ENCODE measurements around the gene DENR. TPM values are rescaled to one million over a fixed set of nuclear protein-coding genes. Genes with fewer than 3 reads are reported as not detected.
"Not testable (repeated sequence)": the region's sequence is repeated elsewhere in the genome, so short reads cannot be mapped to it uniquely, and the experiment has no call there.

The DENR gene
- total RNA-seq, 1 donor: 46.6 TPM

DNA sequence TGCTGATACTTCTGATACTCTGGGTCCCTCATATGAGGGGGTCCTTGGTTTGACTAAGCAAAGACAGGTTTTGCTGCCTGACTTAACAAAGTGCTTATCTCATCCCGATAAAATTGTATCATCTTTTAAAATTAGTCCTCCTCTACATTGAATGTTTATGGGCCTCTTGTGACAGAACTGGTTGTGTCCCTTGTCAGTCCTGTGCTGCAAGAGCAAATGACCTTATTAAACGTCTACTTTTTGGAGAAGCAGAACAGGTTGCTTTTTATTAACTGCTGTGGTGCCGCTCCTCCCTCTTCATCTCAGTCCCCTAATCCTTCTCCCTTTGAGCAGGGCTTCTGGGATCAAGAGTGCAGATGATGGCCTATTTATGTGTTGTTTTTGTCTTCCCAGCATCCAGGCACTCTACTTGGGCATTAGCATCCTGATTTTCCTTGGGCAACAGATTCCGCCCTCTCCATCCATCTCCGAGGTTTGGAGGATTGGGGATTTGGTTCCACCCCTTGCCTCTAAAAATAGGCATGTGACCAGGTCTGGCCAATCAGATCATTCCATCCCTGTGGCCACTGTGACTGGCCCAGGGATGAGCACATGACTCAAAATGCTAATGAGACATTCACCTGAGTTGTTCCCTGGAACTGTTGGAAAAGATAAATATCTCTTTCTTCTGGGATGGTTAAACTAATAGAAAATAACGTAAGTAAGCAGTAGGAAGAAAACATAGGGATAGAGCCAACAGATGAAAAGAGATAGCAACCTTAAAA is 2.9 kb upstream of the DENR start:
- DNase-seq (ENCODE audit: low read depth): no peak
- H3K4me3 ChIP-seq (ENCODE audit: low read depth, low read length): no peak overlapping the region
- no peak for TF ChIP-seq CTCF (IDR thresholded peaks at IDR 0.05; ENCODE audit: insufficient read depth, low read depth, low read length)

GRCh38 chr12:122750781-122751515 is 1.7 kb upstream of the DENR start:
- not testable (repeated sequence) for H3K4me3 ChIP-seq (ENCODE audit: low read depth, low read length)

DNA sequence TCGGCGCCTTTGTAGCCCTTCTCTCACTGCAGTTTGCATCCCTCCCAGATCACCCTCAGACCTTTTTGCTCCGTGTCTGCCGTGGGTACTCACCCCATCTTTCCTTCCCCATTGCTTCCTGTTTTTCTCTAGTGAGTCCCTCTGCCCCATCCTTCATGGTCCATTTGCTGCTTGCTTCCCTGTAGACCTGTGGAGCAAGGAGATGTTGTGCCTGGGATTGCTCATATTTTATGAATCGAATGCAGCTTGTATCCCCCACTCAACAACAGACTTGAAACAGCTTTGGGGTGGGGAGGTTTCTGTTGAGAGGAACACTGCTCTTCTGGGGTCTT is 661 bp downstream of the DENR start:
- DNase-seq (ENCODE audit: low read depth): no peak

More at GRCh38 chr12:122750781-122751515, 1.7 kb upstream of the DENR start:
- DNase-seq (ENCODE audit: low read depth): not testable (repeated sequence)

DNA sequence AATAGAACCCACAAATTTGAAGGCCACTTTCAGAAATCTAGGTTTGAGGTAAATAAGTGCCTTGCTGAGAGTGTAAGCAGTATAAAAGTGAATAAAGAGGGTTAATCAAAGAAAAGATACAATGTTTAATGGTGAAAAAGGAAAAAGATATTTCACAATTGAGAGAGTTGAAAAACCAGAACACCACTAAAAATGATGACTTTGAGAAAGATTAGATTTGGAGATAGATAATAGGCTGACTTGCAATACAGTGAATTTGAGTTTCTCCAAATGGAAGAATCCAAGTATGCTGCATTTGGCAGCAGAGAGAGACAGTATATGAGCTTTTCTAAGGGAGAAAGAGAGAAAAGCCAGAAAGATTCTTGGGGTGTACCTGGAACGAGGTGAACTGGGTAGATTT is 2.2 kb downstream of the DENR start:
- no peak for DNase-seq (ENCODE audit: low read depth)
- no peak for TF ChIP-seq CTCF (IDR thresholded peaks at IDR 0.05; ENCODE audit: insufficient read depth, low read depth, low read length)
- no peak overlapping the region for H3K4me3 ChIP-seq (ENCODE audit: low read depth, low read length)

More for the DNA sequence above, 661 bp downstream of the DENR start:
- H3K4me3 ChIP-seq (ENCODE audit: low read depth, low read length): peak overlapping the region; percentile 71
- TF ChIP-seq CTCF (IDR thresholded peaks at IDR 0.05; ENCODE audit: insufficient read depth, low read depth, low read length): no peak

DNA sequence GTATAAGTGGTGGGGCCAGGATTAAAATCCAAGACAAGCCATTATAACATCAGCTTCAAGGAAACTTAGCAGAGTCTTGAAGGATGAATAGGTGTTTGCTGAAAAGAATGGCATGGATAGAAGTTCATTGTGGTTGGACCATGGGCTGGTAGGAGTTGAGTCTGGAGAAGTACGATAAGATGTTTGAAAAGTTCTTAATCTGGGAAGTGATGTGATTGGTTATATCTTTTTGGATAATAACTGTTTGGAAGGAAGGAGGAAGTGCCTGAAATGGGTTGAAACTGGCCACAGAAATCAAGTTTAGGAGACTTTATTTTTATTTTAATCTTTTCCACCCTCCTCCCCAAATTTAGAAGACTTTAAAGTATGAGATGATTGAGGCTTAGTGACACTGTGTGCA is 4.9 kb downstream of the DENR start:
- H3K4me3 ChIP-seq (ENCODE audit: low read depth, low read length): no peak overlapping the region
- no peak for DNase-seq (ENCODE audit: low read depth)
- TF ChIP-seq CTCF (IDR thresholded peaks at IDR 0.05; ENCODE audit: insufficient read depth, low read depth, low read length): no peak

GRCh38 chr12:122785503-122785902 is 32.9 kb downstream of the DENR start:
- DNase-seq (ENCODE audit: low read depth): no peak
- TF ChIP-seq CTCF (IDR thresholded peaks at IDR 0.05; ENCODE audit: insufficient read depth, low read depth, low read length): no peak
- H3K4me3 ChIP-seq (ENCODE audit: low read depth, low read length): no peak overlapping the region

DNA sequence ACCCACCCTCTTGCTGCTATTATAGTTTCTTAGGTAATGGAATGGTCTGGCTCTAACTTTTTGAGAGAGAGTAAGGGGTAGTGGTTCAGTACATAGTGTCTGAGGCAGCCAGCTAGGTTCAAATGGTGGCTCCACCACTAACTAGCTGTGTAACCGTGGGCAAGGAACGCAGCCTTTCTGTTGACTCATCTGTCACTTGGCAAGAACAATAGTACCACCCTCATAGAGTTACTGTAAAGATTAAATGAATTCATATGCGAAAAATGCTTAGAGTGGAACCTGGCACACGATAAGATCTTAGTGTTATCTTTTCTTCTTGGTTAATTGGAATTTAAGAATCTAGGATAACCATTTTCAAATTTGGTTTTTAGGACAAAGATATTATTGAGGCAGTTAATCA is 35.8 kb downstream of the DENR start:
- no peak for TF ChIP-seq CTCF (IDR thresholded peaks at IDR 0.05; ENCODE audit: insufficient read depth, low read depth, low read length)
- no peak overlapping the region for H3K4me3 ChIP-seq (ENCODE audit: low read depth, low read length)
- DNase-seq (ENCODE audit: low read depth): no peak
